Measurements from ENCODE around the gene RBMS1. TPM values are rescaled to one million over a fixed set of nuclear protein-coding genes. Genes with fewer than 3 reads are reported as not detected.

RBMS1 gene
- total and polyA plus RNA-seq, 5 donors: 41.7 to 73.5 (median 62.7) TPM

GRCh38 chr2:160397530-160397865 lies 96.1 kb downstream of the RBMS1 start:
- Histone ChIP-seq H3K27me3 (ENCODE audit: control insufficient read depth, insufficient read depth) (no peaks in the 10 kb centered on the region), H3K4me1 (ENCODE audit: control insufficient read depth, insufficient read depth, low read length) (peaks cover 17% of the 10 kb centered on the region), H3K4me3 (ENCODE audit: low read length) (no peak overlapping the region), H3K27ac (ENCODE audit: low read length) (no peak overlapping the region), H3K9me3 (ENCODE audit: control insufficient read depth, low read length) (no peaks in the 10 kb centered on the region)
- DNase-seq (no peak), ATAC-seq (peak; percentile 55 to 60)
- intact Hi-C loops (cut with DNase I): no loop called here
- 12% methylated on average over 2 of the region's 2 CpGs for WGBS

GRCh38 chr2:160394153-160394552 lies 99.5 kb downstream of the RBMS1 start:
- WGBS: 37% methylated on average over 1 of the region's 1 CpG
- ATAC-seq (no peak), DNase-seq (no peak)
- Histone ChIP-seq H3K4me3 (ENCODE audit: low read length) (no peak overlapping the region), H3K27ac (ENCODE audit: low read length) (no peak overlapping the region), H3K9me3 (ENCODE audit: control insufficient read depth, low read length) (no peaks in the 10 kb centered on the region), H3K27me3 (ENCODE audit: control insufficient read depth, insufficient read depth) (no peaks in the 10 kb centered on the region), H3K4me1 (ENCODE audit: control insufficient read depth, insufficient read depth, low read length) (peaks cover 20% of the 10 kb centered on the region)
- intact Hi-C loops (cut with DNase I): no loop called here

DNA sequence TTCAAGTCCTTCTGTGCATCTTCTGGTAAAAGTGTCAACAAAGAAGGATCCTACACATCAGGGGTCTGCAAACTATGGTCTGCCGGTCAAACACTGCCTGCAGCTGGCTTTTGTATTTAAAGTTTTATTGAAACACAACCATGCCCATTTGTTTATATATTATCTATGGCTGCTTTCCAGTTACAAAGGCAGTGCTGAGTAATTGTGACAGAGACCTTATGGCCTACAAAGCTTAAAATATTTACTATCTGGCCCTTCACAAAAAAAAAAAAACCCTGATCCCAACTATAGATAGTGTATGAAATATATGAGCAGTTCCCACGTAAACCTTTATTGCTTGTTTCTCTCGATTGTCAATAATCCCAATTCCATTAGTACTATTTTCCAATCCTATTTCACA lies 101.4 kb downstream of the RBMS1 start:
- Histone ChIP-seq H3K27ac (ENCODE audit: low read length) (no peak overlapping the region), H3K27me3 (ENCODE audit: control insufficient read depth, insufficient read depth) (no peaks in the 10 kb centered on the region), H3K4me3 (ENCODE audit: low read length) (no peak overlapping the region), H3K4me1 (ENCODE audit: control insufficient read depth, insufficient read depth, low read length) (peaks cover 20% of the 10 kb centered on the region), H3K9me3 (ENCODE audit: control insufficient read depth, low read length) (no peaks in the 10 kb centered on the region)
- WGBS: 92% methylated on average over 3 of the region's 3 CpGs
- DNase-seq (no peak), ATAC-seq (no peak)
- intact Hi-C loops (cut with DNase I): no loop called here

DNA sequence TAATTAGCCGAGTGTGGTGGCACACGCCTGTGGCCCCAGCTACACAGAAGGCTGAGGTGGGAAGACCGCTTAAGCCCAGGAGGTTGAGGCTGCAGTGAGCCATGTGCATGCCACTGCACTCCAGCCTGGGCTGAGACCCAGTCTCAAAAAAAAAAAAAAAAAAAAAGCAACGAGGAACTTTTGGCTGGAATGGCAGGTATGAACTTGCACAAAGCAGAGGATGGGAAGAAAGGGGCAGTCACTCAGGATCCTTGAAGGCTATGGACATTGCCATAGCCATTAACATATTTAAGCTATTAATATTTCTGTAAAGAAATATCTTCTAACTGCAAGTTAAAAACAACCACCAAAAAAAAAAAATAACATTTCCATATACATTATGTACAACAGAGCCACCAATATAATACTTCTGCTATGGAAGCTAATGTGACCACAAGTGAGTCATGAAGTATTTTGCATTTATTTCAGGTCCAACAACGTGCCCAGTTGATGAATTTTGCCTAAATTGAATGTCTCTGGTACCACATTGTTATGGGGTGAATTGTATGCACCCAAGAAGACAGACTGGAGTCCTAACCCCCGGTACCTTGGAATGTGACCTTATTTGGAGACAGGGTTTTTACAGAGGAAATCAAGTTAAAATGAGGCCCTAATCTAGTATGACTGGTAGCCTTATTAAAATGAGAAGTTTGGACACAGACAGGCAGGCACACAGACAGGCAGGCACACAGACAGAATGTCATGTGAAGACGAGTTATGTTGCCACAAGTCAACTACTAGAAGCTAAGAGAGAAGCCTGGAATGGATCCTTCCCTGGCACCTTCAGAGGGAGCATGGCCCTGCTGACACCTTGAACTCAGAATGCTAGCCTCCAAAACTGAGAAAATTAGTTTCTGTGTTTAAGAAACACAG lies 102.8 kb downstream of the RBMS1 start:
- no peak for DNase-seq
- H3K4me3 ChIP-seq (ENCODE audit: low read length): no peak overlapping the region
- WGBS: 76% methylated on average over 7 of the region's 7 CpGs
- ATAC-seq: no peak
- H3K27me3 ChIP-seq (ENCODE audit: control insufficient read depth, insufficient read depth): no peaks in the 10 kb centered on the region
- intact Hi-C loops (cut with DNase I): no loop called here
- peak overlapping the region; percentile 14 for H3K27ac ChIP-seq (ENCODE audit: low read length)
- no peaks in the 10 kb centered on the region for H3K9me3 ChIP-seq (ENCODE audit: control insufficient read depth, low read length)
- peaks cover 19% of the 10 kb centered on the region for H3K4me1 ChIP-seq (ENCODE audit: control insufficient read depth, insufficient read depth, low read length)

DNA sequence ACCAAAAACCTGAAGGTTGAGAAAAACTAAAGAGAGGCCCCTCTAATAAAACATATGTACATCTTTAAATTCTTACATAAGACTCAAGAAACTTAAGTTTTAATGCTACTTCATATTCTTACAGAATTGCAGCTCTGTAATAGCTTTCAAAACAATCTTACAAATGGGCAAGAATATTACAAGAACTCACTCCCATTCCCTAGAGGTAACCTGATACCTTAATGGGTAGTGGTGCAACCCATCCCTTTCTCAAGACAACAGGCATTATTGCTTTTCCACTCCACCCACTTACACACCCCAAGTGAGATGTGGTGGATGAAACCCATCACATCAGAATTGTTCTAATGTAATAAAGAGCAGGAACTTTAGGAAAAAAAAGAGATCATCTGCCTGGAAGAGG lies 103.7 kb downstream of the RBMS1 start:
- Histone ChIP-seq H3K4me1 (ENCODE audit: control insufficient read depth, insufficient read depth, low read length) (peaks cover 25% of the 10 kb centered on the region), H3K4me3 (ENCODE audit: low read length) (no peak overlapping the region), H3K27ac (ENCODE audit: low read length) (peak overlapping the region; percentile 14), H3K27me3 (ENCODE audit: control insufficient read depth, insufficient read depth) (no peaks in the 10 kb centered on the region), H3K9me3 (ENCODE audit: control insufficient read depth, low read length) (no peaks in the 10 kb centered on the region)
- ATAC-seq: no peak
- no peak for DNase-seq
- intact Hi-C loops (cut with DNase I): no loop called here

GRCh38 chr2:160388464-160389263 lies 104.9 kb downstream of the RBMS1 start:
- Histone ChIP-seq H3K27ac (ENCODE audit: low read length) (peak overlapping the region; percentile 97), H3K27me3 (ENCODE audit: control insufficient read depth, insufficient read depth) (no peaks in the 10 kb centered on the region), H3K4me3 (ENCODE audit: low read length) (no peak overlapping the region), H3K4me1 (ENCODE audit: control insufficient read depth, insufficient read depth, low read length) (peaks cover 30% of the 10 kb centered on the region), H3K9me3 (ENCODE audit: control insufficient read depth, low read length) (no peaks in the 10 kb centered on the region)
- intact Hi-C loops (cut with DNase I): no loop called here
- peak; percentile 59 to 78 for ATAC-seq
- 22% methylated on average over 12 of the region's 12 CpGs for WGBS
- DNase-seq: peak; percentile 43 to 59 (median 57)

- ATAC-seq (peak; percentile 94 to 96), DNase-seq (peak; percentile 82 to 90 (median 84))
- intact Hi-C loops (cut with DNase I): no loop called here
- Histone ChIP-seq H3K4me3 (ENCODE audit: low read length) (no peak overlapping the region), H3K9me3 (ENCODE audit: control insufficient read depth, low read length) (no peaks in the 10 kb centered on the region), H3K27me3 (ENCODE audit: control insufficient read depth, insufficient read depth) (no peaks in the 10 kb centered on the region), H3K27ac (ENCODE audit: low read length) (peak overlapping the region; percentile 97), H3K4me1 (ENCODE audit: control insufficient read depth, insufficient read depth, low read length) (peaks cover 30% of the 10 kb centered on the region)
- WGBS: 21% methylated on average over 3 of the region's 3 CpGs
Measured at GRCh38 chr2:160387558-160388262, 105.9 kb downstream of the RBMS1 start.

GRCh38 chr2:160384791-160385190 lies 108.8 kb downstream of the RBMS1 start:
- ATAC-seq (no peak), DNase-seq (no peak)
- Histone ChIP-seq H3K9me3 (ENCODE audit: control insufficient read depth, low read length) (no peaks in the 10 kb centered on the region), H3K27me3 (ENCODE audit: control insufficient read depth, insufficient read depth) (no peaks in the 10 kb centered on the region), H3K4me1 (ENCODE audit: control insufficient read depth, insufficient read depth, low read length) (peaks cover 33% of the 10 kb centered on the region), H3K4me3 (ENCODE audit: low read length) (no peak overlapping the region), H3K27ac (ENCODE audit: low read length) (peak overlapping the region; percentile 73)
- intact Hi-C loops (cut with DNase I): no loop called here
- WGBS: 59% methylated on average over 1 of the region's 1 CpG

DNA sequence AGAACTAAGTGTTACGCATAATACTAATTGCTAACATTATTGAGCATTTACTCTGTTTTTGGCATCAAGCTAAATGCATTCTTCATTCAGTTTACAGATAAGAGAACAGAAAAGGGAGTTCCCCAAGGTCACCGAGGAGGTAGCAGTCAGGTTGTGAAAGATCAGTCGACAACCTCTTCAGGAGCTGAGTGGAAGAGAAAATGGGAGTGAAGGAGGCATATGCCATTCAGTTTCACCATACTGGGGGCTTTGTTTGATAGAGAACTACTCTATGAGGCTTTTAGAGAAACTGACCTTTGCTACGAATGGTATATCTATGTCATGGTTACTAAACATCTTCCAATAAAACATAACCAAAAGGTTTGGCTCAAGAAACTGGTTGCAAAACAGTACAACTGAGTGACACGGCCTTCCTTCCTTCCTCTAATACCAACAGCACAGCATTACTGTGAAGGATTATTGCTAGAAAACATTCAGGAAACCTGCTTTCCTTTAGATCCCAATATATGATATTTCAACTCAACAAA lies 112.1 kb downstream of the RBMS1 start:
- H3K9me3 ChIP-seq (ENCODE audit: control insufficient read depth, low read length): no peaks in the 10 kb centered on the region
- H3K4me1 ChIP-seq (ENCODE audit: control insufficient read depth, insufficient read depth, low read length): peaks cover 42% of the 10 kb centered on the region
- intact Hi-C loops (cut with DNase I): no loop called here
- H3K27ac ChIP-seq (ENCODE audit: low read length): peak overlapping the region; percentile 86
- peak; percentile 31 to 48 for ATAC-seq
- 18% methylated on average over 5 of the region's 5 CpGs for WGBS
- H3K27me3 ChIP-seq (ENCODE audit: control insufficient read depth, insufficient read depth): no peaks in the 10 kb centered on the region
- H3K4me3 ChIP-seq (ENCODE audit: low read length): no peak overlapping the region
- no peak for DNase-seq

DNA sequence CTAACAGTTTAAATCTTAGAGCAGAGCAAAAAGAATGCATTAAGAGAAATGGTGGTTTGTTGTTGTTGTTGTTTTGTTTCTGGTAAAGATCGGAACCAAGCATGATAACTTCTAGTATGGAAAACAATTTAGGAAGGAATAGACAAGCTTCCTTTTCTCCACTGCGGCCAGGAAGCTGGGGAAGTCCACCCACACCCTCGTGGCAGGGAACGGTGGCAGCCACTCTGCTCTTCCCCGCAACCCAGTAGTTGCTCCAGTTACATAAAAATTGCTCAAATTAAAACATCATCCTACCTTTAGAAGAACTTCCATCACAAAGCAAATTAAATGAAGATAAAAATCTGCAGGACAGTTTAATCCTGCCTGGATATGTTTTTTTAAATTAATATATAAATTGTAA lies 113.0 kb downstream of the RBMS1 start:
- H3K4me3 ChIP-seq (ENCODE audit: low read length): peak overlapping the region; percentile 18
- peaks cover 41% of the 10 kb centered on the region for H3K4me1 ChIP-seq (ENCODE audit: control insufficient read depth, insufficient read depth, low read length)
- H3K27me3 ChIP-seq (ENCODE audit: control insufficient read depth, insufficient read depth): no peaks in the 10 kb centered on the region
- no peaks in the 10 kb centered on the region for H3K9me3 ChIP-seq (ENCODE audit: control insufficient read depth, low read length)
- DNase-seq (peak in 2 of 3 donors; percentile 38 to 61), ATAC-seq (peak in 1 of 2 donors; percentile 25)
- intact Hi-C loops (cut with DNase I): no loop called here
- H3K27ac ChIP-seq (ENCODE audit: low read length): peak overlapping the region; percentile 79
- WGBS: 10% methylated on average over 5 of the region's 5 CpGs

All from right cardiac atrium (tissue), 5 donors.